HFF-Myc (cell line): ENCODE results near the gene ZDHHC5.
"Not testable (repeated sequence)": the region's sequence is repeated elsewhere in the genome, so short reads cannot be mapped to it uniquely, and the experiment has no call there.

ENCODE experiments used
- DNase-seq: peaks from one replicate; pipeline ENCODE4 v3.0.0-alpha.2; 2011; ENCODE audit warnings: low read depth; ENCODE audit errors: extremely low read depth
- H3K4me3 ChIP-seq: replicated peaks from 2 replicates; pipeline ENCODE4 v1.5.1; 2011; ENCODE audit warnings: low read depth, mild to moderate bottlenecking, control low read depth, low read length
- TF ChIP-seq, protein P1 (sequence below): IDR thresholded peaks from 2 replicates; pipeline ENCODE4 v1.5.1; 2012; ENCODE audit warnings: mild to moderate bottlenecking, low read depth, low read length, control low read depth; ENCODE audit errors: missing control alignments

Gene ZDHHC5

DNA sequence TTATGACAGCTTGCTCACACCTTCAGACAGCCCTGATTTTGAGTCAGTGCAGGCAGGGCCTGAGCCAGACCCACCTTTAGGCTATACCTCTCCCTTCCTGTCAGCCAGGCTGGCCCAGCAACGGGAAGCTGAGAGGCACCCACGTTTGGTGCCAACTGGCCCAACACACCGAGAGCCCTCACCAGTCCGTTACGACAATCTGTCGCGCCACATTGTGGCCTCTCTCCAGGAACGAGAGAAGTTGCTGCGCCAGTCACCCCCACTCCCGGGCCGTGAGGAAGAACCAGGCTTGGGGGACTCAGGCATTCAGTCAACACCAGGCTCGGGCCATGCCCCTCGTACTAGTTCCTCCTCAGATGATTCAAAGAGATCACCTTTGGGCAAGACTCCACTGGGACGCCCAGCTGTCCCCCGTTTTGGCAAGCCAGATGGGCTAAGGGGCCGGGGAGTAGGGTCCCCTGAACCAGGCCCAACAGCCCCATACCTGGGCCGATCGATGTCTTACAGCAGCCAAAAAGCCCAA is 31.0 kb downstream of the ZDHHC5 start:
- H3K4me3 ChIP-seq: no peak overlapping the region
- DNase-seq: no peak
- TF ChIP-seq, protein P1, sequence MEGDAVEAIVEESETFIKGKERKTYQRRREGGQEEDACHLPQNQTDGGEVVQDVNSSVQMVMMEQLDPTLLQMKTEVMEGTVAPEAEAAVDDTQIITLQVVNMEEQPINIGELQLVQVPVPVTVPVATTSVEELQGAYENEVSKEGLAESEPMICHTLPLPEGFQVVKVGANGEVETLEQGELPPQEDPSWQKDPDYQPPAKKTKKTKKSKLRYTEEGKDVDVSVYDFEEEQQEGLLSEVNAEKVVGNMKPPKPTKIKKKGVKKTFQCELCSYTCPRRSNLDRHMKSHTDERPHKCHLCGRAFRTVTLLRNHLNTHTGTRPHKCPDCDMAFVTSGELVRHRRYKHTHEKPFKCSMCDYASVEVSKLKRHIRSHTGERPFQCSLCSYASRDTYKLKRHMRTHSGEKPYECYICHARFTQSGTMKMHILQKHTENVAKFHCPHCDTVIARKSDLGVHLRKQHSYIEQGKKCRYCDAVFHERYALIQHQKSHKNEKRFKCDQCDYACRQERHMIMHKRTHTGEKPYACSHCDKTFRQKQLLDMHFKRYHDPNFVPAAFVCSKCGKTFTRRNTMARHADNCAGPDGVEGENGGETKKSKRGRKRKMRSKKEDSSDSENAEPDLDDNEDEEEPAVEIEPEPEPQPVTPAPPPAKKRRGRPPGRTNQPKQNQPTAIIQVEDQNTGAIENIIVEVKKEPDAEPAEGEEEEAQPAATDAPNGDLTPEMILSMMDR: no peak

DNA sequence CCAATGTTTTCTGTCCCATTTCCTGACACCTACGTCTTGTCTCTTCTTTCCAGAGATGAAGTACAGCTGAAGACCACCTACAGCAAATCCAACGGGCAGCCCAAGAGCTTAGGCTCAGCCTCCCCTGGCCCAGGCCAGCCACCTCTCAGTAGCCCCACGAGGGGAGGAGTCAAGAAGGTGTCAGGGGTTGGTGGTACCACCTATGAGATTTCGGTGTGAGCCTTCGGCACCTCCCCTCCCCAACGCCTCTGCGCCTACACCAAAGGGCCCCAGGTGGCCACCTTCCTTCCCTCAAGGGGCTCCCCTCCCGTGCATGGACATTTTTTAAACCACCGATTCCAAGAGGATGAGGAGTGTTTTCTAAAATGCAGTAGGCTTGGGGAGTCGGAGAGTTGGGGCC is 31.9 kb downstream of the ZDHHC5 start:
- TF ChIP-seq, protein P1: no peak
- no peak for DNase-seq
- H3K4me3 ChIP-seq: no peak overlapping the region

DNA sequence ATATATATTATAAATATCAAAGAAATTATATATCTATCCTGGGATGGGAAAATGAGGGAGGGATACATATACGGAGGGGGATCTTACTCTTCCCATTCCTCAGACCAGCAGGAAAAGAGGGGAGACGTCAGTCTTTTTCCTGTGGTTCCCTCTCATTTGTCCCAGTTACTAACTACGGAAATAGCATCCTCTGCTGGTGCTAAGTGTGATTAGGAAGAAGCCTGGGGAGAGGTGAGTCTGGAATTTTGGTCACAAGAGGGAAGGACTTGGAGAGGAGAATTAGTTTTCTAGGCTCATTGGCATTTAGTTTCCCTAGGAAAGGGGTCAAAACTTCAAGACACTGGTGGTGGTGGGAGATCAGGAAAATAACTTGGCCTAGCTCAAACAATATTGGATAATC is 32.5 kb downstream of the ZDHHC5 start:
- TF ChIP-seq, protein P1: no peak
- no peak overlapping the region for H3K4me3 ChIP-seq
- DNase-seq: no peak

DNA sequence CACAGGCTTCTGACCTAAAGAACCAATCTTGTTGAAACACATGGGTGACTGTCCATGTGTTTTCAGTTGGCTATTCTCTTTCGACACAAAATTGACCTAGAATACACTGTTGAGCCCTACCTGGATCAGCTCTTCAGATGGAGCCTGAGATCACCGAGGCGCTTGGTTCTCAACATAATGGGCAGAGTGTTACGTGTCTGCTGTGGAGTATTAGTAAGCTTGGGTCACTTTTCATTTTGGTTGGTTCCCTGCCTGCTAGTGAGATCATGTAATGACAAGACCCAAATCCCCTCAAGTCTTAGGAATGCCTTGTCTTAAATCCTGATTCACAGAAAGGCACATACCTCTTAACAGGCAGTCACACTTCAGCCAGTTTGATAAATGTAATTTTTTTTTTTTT is 35.4 kb downstream of the ZDHHC5 start:
- DNase-seq: no peak
- TF ChIP-seq, protein P1: no peak
- H3K4me3 ChIP-seq: no peak overlapping the region

DNA sequence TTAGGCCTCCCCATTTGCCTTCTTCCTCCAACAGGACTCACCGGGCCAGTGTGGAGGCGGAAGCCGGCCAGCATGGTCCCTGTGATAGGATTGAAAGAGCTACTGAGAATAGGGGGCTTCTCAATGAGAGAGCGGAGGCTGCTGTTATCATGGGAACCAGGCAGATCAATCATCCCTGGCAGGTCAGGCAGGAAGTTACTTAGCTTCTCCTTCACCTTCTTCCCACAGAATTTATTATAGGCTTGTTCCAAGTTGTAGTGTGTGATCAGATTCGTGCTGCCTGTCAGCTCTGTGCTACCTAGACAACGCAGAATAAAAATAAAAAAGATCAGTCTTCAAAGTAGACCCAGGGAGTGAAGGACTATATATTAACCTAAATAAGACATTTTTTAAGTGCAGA is 37.0 kb downstream of the ZDHHC5 start:
- TF ChIP-seq, protein P1: no peak
- H3K4me3 ChIP-seq: no peak overlapping the region
- no peak for DNase-seq

GRCh38 chr11:57705432-57705831 is 37.5 kb downstream of the ZDHHC5 start:
- DNase-seq, H3K4me3 ChIP-seq: not testable (repeated sequence)

- TF ChIP-seq, protein P1: no peak
- H3K4me3 ChIP-seq: no peak overlapping the region
- no peak for DNase-seq
Observed at GRCh38 chr11:57709802-57710367, 42.0 kb downstream of the ZDHHC5 start.
